HL-60 (cell line): ENCODE data around the gene GMFB.

Experiments
- DNase-seq, 2 experiments: peaks; one replicate each; pipeline ENCODE4 v3.0.0-alpha.2; 2010 to 2020; ENCODE audit warnings: low read depth in 1 of 2, low spot score in 1 of 2
- H3K27ac ChIP-seq: fragments of 250-450 bp; sonication (Bioruptor Pico); replicated peaks from 2 replicates; pipeline ENCODE4 v1.5.1; 2020; ENCODE audit warnings: mild to moderate bottlenecking, moderate library complexity
- H3K27me3 ChIP-seq: fragments of 250-450 bp; sonication (Bioruptor Pico); 2 replicates; pipeline ENCODE4 v1.5.1; 2021; ENCODE audit warnings: mild to moderate bottlenecking, moderate library complexity; ENCODE audit not compliant: insufficient read depth, poor library complexity, severe bottlenecking
- H3K4me3 ChIP-seq: replicated peaks from 2 replicates; pipeline ENCODE4 v1.5.1; 2011; ENCODE audit warnings: mild to moderate bottlenecking, control low read depth, low read length; ENCODE audit not compliant: insufficient read depth
- TF ChIP-seq, protein P1 (sequence below): IDR thresholded peaks from one replicate; pipeline ENCODE4 v1.5.1; 2011; ENCODE audit warnings: low read length, control low read depth, inconsistent platforms; ENCODE audit not compliant: insufficient read depth
- TF ChIP-seq, protein P2 (sequence below): IDR thresholded peaks from 2 replicates; pipeline ENCODE4 v1.6.1; 2012; ENCODE audit warnings: low read depth; ENCODE audit not compliant: insufficient replicate concordance

GMFB gene

DNA sequence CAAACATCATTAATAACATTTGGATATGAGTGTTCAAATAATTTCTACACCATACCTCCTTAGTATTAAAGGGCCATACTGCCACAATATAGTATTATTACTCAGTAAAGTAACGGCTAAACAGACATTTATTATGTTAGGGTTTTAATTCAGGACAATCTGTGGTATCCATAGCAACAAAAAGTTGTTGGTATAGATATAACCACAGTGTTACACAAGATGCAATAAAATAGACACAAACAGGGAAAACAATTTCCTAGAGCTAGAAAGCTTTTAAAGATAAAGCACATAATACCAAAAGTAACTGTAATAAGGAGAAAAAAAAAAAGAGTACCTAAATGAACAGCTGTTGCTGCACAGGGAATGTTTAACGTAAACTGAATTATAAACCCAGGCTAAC is 63.7 kb downstream of the GMFB start:
- no peak overlapping the region for H3K4me3 ChIP-seq
- H3K27me3 ChIP-seq: no peaks in the 10 kb centered on the region
- TF ChIP-seq, protein P1, sequence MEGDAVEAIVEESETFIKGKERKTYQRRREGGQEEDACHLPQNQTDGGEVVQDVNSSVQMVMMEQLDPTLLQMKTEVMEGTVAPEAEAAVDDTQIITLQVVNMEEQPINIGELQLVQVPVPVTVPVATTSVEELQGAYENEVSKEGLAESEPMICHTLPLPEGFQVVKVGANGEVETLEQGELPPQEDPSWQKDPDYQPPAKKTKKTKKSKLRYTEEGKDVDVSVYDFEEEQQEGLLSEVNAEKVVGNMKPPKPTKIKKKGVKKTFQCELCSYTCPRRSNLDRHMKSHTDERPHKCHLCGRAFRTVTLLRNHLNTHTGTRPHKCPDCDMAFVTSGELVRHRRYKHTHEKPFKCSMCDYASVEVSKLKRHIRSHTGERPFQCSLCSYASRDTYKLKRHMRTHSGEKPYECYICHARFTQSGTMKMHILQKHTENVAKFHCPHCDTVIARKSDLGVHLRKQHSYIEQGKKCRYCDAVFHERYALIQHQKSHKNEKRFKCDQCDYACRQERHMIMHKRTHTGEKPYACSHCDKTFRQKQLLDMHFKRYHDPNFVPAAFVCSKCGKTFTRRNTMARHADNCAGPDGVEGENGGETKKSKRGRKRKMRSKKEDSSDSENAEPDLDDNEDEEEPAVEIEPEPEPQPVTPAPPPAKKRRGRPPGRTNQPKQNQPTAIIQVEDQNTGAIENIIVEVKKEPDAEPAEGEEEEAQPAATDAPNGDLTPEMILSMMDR: no peak
- TF ChIP-seq, protein P2, sequence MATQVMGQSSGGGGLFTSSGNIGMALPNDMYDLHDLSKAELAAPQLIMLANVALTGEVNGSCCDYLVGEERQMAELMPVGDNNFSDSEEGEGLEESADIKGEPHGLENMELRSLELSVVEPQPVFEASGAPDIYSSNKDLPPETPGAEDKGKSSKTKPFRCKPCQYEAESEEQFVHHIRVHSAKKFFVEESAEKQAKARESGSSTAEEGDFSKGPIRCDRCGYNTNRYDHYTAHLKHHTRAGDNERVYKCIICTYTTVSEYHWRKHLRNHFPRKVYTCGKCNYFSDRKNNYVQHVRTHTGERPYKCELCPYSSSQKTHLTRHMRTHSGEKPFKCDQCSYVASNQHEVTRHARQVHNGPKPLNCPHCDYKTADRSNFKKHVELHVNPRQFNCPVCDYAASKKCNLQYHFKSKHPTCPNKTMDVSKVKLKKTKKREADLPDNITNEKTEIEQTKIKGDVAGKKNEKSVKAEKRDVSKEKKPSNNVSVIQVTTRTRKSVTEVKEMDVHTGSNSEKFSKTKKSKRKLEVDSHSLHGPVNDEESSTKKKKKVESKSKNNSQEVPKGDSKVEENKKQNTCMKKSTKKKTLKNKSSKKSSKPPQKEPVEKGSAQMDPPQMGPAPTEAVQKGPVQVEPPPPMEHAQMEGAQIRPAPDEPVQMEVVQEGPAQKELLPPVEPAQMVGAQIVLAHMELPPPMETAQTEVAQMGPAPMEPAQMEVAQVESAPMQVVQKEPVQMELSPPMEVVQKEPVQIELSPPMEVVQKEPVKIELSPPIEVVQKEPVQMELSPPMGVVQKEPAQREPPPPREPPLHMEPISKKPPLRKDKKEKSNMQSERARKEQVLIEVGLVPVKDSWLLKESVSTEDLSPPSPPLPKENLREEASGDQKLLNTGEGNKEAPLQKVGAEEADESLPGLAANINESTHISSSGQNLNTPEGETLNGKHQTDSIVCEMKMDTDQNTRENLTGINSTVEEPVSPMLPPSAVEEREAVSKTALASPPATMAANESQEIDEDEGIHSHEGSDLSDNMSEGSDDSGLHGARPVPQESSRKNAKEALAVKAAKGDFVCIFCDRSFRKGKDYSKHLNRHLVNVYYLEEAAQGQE: no peak
- no peak overlapping the region for H3K27ac ChIP-seq
- DNase-seq: no peak
